HG02588 (cell line): ENCODE data around the gene QKI.

ENCODE experiments used
- ATAC-seq: cut with Tn5 transposase; IDR thresholded peaks from one replicate; pipeline ENCODE4 v1.9.1; 2021; ENCODE audit warnings: mild to moderate bottlenecking, moderate library complexity; ENCODE audit not compliant: unreplicated experiment

QKI gene

GRCh38 chr6:163603395-163603794 is 188.9 kb downstream of the QKI start:
- ATAC-seq: no peak

- no peak for ATAC-seq
Observed at GRCh38 chr6:163605385-163606097, 191.0 kb downstream of the QKI start.

GRCh38 chr6:163607792-163608191 is 193.3 kb downstream of the QKI start:
- ATAC-seq: no peak

GRCh38 chr6:163608204-163608644 is 193.7 kb downstream of the QKI start:
- no peak for ATAC-seq

- ATAC-seq: no peak
Observed at GRCh38 chr6:163612200-163612599, 197.7 kb downstream of the QKI start.

GRCh38 chr6:163613025-163613424 is 198.5 kb downstream of the QKI start:
- no peak for ATAC-seq

GRCh38 chr6:163613668-163614067 is 199.2 kb downstream of the QKI start:
- ATAC-seq: no peak

GRCh38 chr6:163616452-163616851 is 201.9 kb downstream of the QKI start:
- ATAC-seq: no peak

GRCh38 chr6:163617549-163617948 is 203.0 kb downstream of the QKI start:
- ATAC-seq: no peak

- ATAC-seq: no peak
Observed at GRCh38 chr6:163620101-163620500, 205.6 kb downstream of the QKI start.

GRCh38 chr6:163620670-163621330 is 206.3 kb downstream of the QKI start:
- no peak for ATAC-seq

- ATAC-seq: no peak
Observed at GRCh38 chr6:163625265-163625664, 210.7 kb downstream of the QKI start.

- ATAC-seq: no peak
Observed at GRCh38 chr6:163626073-163626867, 211.8 kb downstream of the QKI start.

- no peak for ATAC-seq
Observed at GRCh38 chr6:163627274-163628062, 212.9 kb downstream of the QKI start.
